Testis (tissue), 3 donors: ENCODE measurements around the gene RASA2. TPM values are rescaled to one million over a fixed set of nuclear protein-coding genes. Genes with fewer than 3 reads are reported as not detected.

Experiments
- DNase-seq: peaks from one replicate; pipeline ENCODE4 v3.0.0-alpha.2; 2019
- H3K27ac ChIP-seq, 2 donors: fragments of 200-600 bp; sonication (generic); one replicate each; pipeline ENCODE4 v1.5.1; 2019
- H3K27me3 ChIP-seq: fragments of 200-600 bp; sonication (generic); one replicate; pipeline ENCODE4 v1.5.1; 2019
- H3K36me3 ChIP-seq: fragments of 200-600 bp; sonication (generic); one replicate; pipeline ENCODE4 v1.5.1; 2017; ENCODE audit warnings: low read depth; ENCODE audit errors: missing control alignments
- H3K4me1 ChIP-seq: fragments of 200-600 bp; sonication (generic); one replicate; pipeline ENCODE4 v1.5.1; 2019
- H3K4me3 ChIP-seq, 2 donors: fragments of 200-600 bp; sonication (generic); one replicate each; pipeline ENCODE4 v1.5.1; 2017 to 2019
- H3K9me3 ChIP-seq: fragments of 200-600 bp; sonication (generic); one replicate; pipeline ENCODE4 v1.5.1; 2017
- POLR2A ChIP-seq: fragments of 450-650 bp; IDR thresholded peaks from one replicate; pipeline ENCODE4 v1.6.1; 2017; ENCODE audit warnings: antibody characterized with exemption, mild to moderate bottlenecking, moderate library complexity
- WGBS, 2 donors: methylation state at CpG; one replicate each; pipeline ENCODE4 v1.1.5; 2018; 5-methylcytosine and 5-hydroxymethylcytosine counted together
- intact Hi-C: fragments of 100-400 bp; cut with DNase I; formaldehyde crosslinking; loops from one replicate; pipeline ENCODE4 v1.15.1; 2023; ENCODE audit warnings: low total_unique reads
- polyA plus RNA-seq: library from polyadenylated mRNA; stranded (reverse); fragments of 350-450 nt; fragmentation: Illumina TruSeq; extraction: RNeasy Lipid Tissue Mini Kit (QIAGEN cat#74804); gene quantifications from one replicate; pipeline ENCODE4 v1.2.3, GENCODE V29; 2014; ENCODE audit warnings: low read depth, low replicate concordance; ENCODE audit not compliant: insufficient read depth
- total RNA-seq, 2 donors: library from RNA; depleted of rRNA; stranded (reverse); fragments of >200 nt; gene quantifications; one replicate each; pipeline ENCODE4 v1.2.3, GENCODE V29; 2016
- TF ChIP-seq, protein P1 (sequence below), 3 experiments: fragments of 450-650 bp in 2 of 3; fragments of 200-600 bp in 1 of 3; sonication (generic) in 1 of 3; IDR thresholded peaks; one replicate each; pipeline ENCODE4 v1.5.1; 2016 to 2019; ENCODE audit warnings: antibody characterized with exemption in 3 of 3, mild to moderate bottlenecking in 2 of 3, moderate library complexity in 1 of 3

RASA2 gene
- total and polyA plus RNA-seq, 3 donors from 2014 or later = 16.2 to 18.3 (median 18.2) TPM

- H3K4me3 ChIP-seq = no peak overlapping the region
- TF ChIP-seq, protein P1, sequence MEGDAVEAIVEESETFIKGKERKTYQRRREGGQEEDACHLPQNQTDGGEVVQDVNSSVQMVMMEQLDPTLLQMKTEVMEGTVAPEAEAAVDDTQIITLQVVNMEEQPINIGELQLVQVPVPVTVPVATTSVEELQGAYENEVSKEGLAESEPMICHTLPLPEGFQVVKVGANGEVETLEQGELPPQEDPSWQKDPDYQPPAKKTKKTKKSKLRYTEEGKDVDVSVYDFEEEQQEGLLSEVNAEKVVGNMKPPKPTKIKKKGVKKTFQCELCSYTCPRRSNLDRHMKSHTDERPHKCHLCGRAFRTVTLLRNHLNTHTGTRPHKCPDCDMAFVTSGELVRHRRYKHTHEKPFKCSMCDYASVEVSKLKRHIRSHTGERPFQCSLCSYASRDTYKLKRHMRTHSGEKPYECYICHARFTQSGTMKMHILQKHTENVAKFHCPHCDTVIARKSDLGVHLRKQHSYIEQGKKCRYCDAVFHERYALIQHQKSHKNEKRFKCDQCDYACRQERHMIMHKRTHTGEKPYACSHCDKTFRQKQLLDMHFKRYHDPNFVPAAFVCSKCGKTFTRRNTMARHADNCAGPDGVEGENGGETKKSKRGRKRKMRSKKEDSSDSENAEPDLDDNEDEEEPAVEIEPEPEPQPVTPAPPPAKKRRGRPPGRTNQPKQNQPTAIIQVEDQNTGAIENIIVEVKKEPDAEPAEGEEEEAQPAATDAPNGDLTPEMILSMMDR (IDR thresholded peaks at IDR 0.05) = no peak
- no peak for TF ChIP-seq POLR2A
- H3K27ac ChIP-seq = no peak overlapping the region
- H3K27me3 ChIP-seq = no peaks in the 10 kb centered on the region
- intact Hi-C loops = no loop called here
- no peaks in the 10 kb centered on the region for H3K36me3 ChIP-seq
- 71 to 81% methylated on average over 11 of the region's 11 CpGs for WGBS, 2 donors
- peaks cover 11% of the 10 kb centered on the region for H3K4me1 ChIP-seq
- H3K9me3 ChIP-seq = no peaks in the 10 kb centered on the region
- no peak for DNase-seq
These were observed 174.7 kb downstream of the RASA2 start for GRCh38 chr3:141661229-141662196.

DNA sequence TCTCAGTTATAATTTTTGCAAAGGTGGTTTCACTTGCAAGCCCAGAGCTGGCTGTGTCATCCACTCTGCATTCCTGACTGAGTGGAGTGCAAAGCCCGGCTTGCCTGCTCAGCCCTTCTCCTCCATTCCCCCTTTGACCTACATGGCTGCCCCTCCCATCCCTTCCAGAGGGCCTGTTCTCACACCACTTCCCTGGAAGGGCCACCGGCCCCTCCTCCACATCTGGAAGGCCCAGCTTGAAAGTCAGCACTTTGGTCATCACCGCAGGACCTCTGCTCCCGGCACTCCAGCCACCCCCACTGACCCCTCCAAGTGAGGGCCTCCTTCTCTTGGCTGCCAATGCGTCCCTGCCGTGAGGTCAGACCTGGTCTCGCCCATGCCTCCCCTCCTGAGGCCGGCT is 177.2 kb downstream of the RASA2 start:
- 31 to 44% methylated on average over 8 of the region's 8 CpGs for WGBS, 2 donors
- Histone ChIP-seq H3K27ac (no peak overlapping the region), H3K9me3 (no peaks in the 10 kb centered on the region), H3K36me3 (no peaks in the 10 kb centered on the region), H3K4me3 (no peak overlapping the region), H3K4me1 (peaks cover 11% of the 10 kb centered on the region), H3K27me3 (no peaks in the 10 kb centered on the region)
- peak; percentile 28 for DNase-seq
- intact Hi-C loops = no loop called here
- no peak for TF ChIP-seq POLR2A
- TF ChIP-seq, protein P1 (IDR thresholded peaks at IDR 0.05) = no peak

Other genes starting within 250 kb of the RASA2 start
- 100 to 1,000 TPM; 131 to 167 TPM for gene ZBTB38, start 118.5 kb upstream of the RASA2 start, total RNA-seq
- 66.7 TPM for gene ZBTB38, start 118.5 kb upstream of the RASA2 start, polyA plus RNA-seq